ENCODE results near the gene ABHD16A. TPM values are rescaled to one million over a fixed set of nuclear protein-coding genes. Genes with fewer than 3 reads are reported as not detected.
A peak's percentile ranks its signal among the peaks of the same experiment; 100 is the strongest.

The ABHD16A gene
- total and polyA plus RNA-seq, 4 donors, result 26.6 to 59.4 (median 34.9) TPM

DNA sequence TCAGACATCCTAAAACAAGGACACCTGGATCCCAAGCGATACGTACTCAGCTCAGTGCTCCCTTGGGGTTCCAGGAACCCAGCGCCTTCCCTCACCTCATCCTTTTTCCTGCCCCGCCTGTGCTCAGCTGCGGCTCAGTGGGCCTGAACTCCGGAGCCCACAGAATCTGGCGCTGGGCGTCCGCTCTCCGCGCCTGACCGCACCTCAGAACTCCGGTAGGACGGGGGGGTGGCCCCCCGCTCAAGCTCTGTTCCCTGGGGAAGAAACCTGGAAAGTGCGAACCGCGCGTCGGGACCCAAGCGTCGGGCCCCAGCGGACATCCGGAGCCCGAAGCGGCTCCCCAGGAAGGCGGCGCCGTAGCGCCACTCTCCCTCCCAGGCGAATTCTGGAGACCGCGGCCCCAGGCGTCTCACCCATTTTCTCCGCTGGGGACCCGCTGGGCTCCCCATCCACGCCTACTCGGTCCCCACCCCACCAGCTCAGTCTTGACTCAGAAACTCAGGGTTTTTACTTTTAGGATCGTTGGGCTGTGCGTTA is 21.9 kb downstream of the ABHD16A start:
- TF ChIP-seq, protein P1, sequence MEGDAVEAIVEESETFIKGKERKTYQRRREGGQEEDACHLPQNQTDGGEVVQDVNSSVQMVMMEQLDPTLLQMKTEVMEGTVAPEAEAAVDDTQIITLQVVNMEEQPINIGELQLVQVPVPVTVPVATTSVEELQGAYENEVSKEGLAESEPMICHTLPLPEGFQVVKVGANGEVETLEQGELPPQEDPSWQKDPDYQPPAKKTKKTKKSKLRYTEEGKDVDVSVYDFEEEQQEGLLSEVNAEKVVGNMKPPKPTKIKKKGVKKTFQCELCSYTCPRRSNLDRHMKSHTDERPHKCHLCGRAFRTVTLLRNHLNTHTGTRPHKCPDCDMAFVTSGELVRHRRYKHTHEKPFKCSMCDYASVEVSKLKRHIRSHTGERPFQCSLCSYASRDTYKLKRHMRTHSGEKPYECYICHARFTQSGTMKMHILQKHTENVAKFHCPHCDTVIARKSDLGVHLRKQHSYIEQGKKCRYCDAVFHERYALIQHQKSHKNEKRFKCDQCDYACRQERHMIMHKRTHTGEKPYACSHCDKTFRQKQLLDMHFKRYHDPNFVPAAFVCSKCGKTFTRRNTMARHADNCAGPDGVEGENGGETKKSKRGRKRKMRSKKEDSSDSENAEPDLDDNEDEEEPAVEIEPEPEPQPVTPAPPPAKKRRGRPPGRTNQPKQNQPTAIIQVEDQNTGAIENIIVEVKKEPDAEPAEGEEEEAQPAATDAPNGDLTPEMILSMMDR (IDR thresholded peaks at IDR 0.05; ENCODE audit: low read depth, low read length, missing input control), result peak; percentile 9
- no peak for TF ChIP-seq SP1 (IDR thresholded peaks at IDR 0.05)
- Histone ChIP-seq H3K27me3 (ENCODE audit: control insufficient read depth in 4 of 4, insufficient read depth in 4 of 4, low read length in 3 of 4) (no peaks in the 10 kb centered on the region), H3K27ac (ENCODE audit: low read depth in 1 of 2, low read length in 2 of 2) (peak overlapping the region; percentile 16 to 51), H3K4me3 (ENCODE audit: low read depth in 1 of 3, low read length in 3 of 3) (peak overlapping the region in 2 of 3 donors; percentile 42 to 59), H3K4me1 (ENCODE audit: control insufficient read depth in 4 of 4, insufficient read depth in 4 of 4, low read length in 3 of 4) (peaks cover 1 to 22% (median 14%) of the 10 kb centered on the region in 4 donors), H3K9me3 (ENCODE audit: control insufficient read depth in 4 of 4, low read length in 3 of 4) (no peaks in the 10 kb centered on the region), H3K36me3 (ENCODE audit: control insufficient read depth in 4 of 4, insufficient read depth in 3 of 4, low read depth in 1 of 4, low read length in 3 of 4) (peaks cover 0 to 5% (median 3%) of the 10 kb centered on the region in 4 donors), H3K9ac (ENCODE audit: low read depth in 1 of 2, low read length in 2 of 2) (peak overlapping the region; percentile 20 to 49)
- 9% methylated on average over 40 of the region's 40 CpGs for WGBS
- no peak for DNase-seq (ENCODE audit: low spot score)

DNA sequence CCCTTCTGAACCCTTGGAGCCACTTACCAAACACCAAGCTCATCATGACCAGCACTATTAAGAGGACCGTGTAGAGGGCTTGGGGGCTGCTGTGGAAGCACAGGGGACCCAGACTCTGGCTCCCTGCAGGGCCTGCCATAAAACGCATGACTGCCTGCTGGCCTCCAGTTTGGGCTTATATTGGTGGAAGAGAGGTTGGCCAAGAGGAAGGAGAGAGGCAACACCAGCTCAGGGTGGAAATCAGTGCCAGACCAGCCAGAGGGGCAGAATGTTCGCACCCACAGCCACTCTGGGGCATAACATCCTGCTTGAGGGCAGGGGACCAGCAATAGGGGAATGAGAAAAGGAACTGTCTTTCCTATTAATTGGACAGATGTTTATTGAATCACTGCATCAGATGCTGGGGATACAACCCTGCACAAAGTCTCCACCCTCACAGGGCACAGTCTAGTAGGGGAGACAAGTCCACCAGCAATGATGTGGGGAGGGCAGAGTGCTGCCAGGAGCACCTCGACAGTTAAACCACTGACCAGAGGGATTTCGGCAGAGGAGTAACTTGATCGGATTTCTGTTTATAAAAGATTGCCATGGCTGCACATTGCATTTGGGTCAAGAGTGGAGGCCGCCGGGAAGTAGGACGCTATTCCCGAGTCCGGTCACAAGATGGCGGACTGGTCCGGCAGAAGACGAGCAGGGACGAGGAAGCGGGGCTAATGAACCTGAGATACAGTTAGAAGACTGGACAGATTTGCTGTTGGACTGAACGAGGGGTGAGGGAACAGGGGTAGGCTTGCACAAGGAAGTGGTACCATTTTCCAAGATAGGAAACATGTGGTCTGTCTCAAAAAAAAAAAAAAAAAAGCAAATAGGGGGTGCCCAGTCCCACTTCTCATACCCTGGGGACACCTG is 22.6 kb downstream of the ABHD16A start, which contains the start of gene LY6G5C:
TSS of gene LY6G5C (minus strand) at position 842 of the 909 bp plus-strand sequence. CDS start at position 148, 694 bp downstream.
- peaks cover 1 to 22% (median 14%) of the 10 kb centered on the region in 4 donors for H3K4me1 ChIP-seq (ENCODE audit: control insufficient read depth in 4 of 4, insufficient read depth in 4 of 4, low read length in 3 of 4)
- no peaks in the 10 kb centered on the region for H3K9me3 ChIP-seq (ENCODE audit: control insufficient read depth in 4 of 4, low read length in 3 of 4)
- peak; percentile 76 for DNase-seq (ENCODE audit: low spot score)
- H3K9ac ChIP-seq (ENCODE audit: low read depth in 1 of 2, low read length in 2 of 2), result peak within 1 kb of the TSS; percentile 20 to 49
- TF ChIP-seq YY1 (IDR thresholded peaks at IDR 0.05), result peak; percentile 95
- TF ChIP-seq, protein P1 (IDR thresholded peaks at IDR 0.05; ENCODE audit: low read depth, low read length, missing input control), result peak; percentile 78
- TF ChIP-seq FOXA1 (IDR thresholded peaks at IDR 0.05), result no peak
- TF ChIP-seq, protein P2, sequence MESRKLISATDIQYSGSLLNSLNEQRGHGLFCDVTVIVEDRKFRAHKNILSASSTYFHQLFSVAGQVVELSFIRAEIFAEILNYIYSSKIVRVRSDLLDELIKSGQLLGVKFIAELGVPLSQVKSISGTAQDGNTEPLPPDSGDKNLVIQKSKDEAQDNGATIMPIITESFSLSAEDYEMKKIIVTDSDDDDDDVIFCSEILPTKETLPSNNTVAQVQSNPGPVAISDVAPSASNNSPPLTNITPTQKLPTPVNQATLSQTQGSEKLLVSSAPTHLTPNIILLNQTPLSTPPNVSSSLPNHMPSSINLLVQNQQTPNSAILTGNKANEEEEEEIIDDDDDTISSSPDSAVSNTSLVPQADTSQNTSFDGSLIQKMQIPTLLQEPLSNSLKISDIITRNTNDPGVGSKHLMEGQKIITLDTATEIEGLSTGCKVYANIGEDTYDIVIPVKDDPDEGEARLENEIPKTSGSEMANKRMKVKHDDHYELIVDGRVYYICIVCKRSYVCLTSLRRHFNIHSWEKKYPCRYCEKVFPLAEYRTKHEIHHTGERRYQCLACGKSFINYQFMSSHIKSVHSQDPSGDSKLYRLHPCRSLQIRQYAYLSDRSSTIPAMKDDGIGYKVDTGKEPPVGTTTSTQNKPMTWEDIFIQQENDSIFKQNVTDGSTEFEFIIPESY (IDR thresholded peaks at IDR 0.05), result no peak
- no peak for TF ChIP-seq GABPA (IDR thresholded peaks at IDR 0.05 in 1 of 2, conservative IDR thresholded peaks at IDR 0.05 in 1 of 2)
- no peak for TF ChIP-seq FOXA2 (IDR thresholded peaks at IDR 0.05)
- TF ChIP-seq SP1 (IDR thresholded peaks at IDR 0.05), result peak; percentile 44
- peak in 1 of 2 donors; percentile 54 for TF ChIP-seq HNF4A (conservative IDR thresholded peaks at IDR 0.05)
- peak; percentile 69 to 89 for TF ChIP-seq RXRA (IDR thresholded peaks at IDR 0.05)
- peak; percentile 95 to 96 for TF ChIP-seq RAD21 (IDR thresholded peaks at IDR 0.05)
- TF ChIP-seq NR2F2 (IDR thresholded peaks at IDR 0.05), result no peak
- peak within 1 kb of the TSS; percentile 16 to 51 for H3K27ac ChIP-seq (ENCODE audit: low read depth in 1 of 2, low read length in 2 of 2)
- peak within 1 kb of the TSS in 2 of 3 donors; percentile 42 to 59 for H3K4me3 ChIP-seq (ENCODE audit: low read depth in 1 of 3, low read length in 3 of 3)
- H3K36me3 ChIP-seq (ENCODE audit: control insufficient read depth in 4 of 4, insufficient read depth in 3 of 4, low read depth in 1 of 4, low read length in 3 of 4), result peaks cover 0 to 2% (median 0%) of the 10 kb centered on the region in 4 donors
- WGBS, result 15% methylated on average over 17 of the region's 17 CpGs
- no peaks in the 10 kb centered on the region for H3K27me3 ChIP-seq (ENCODE audit: control insufficient read depth in 4 of 4, insufficient read depth in 4 of 4, low read length in 3 of 4)

Measured in liver (tissue), 9 donors.